AG09319 (cell line): ENCODE results near the gene OR4N2.
"Not testable (repeated sequence)": the region's sequence is repeated elsewhere in the genome, so short reads cannot be mapped to it uniquely, and the experiment has no call there.

Experiments
- DNase-seq: peaks from one replicate; pipeline ENCODE4 v3.0.0-alpha.2; 2010; ENCODE audit warnings: low read depth; ENCODE audit errors: extremely low read depth
- TF ChIP-seq, protein P1 (sequence below): IDR thresholded peaks from 2 replicates; pipeline ENCODE4 v1.5.1; 2011; ENCODE audit warnings: low read depth, mild to moderate bottlenecking, inconsistent platforms, low read length, moderate library complexity

OR4N2 gene, protein sequence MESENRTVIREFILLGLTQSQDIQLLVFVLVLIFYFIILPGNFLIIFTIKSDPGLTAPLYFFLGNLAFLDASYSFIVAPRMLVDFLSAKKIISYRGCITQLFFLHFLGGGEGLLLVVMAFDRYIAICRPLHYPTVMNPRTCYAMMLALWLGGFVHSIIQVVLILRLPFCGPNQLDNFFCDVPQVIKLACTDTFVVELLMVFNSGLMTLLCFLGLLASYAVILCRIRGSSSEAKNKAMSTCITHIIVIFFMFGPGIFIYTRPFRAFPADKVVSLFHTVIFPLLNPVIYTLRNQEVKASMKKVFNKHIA

DNA sequence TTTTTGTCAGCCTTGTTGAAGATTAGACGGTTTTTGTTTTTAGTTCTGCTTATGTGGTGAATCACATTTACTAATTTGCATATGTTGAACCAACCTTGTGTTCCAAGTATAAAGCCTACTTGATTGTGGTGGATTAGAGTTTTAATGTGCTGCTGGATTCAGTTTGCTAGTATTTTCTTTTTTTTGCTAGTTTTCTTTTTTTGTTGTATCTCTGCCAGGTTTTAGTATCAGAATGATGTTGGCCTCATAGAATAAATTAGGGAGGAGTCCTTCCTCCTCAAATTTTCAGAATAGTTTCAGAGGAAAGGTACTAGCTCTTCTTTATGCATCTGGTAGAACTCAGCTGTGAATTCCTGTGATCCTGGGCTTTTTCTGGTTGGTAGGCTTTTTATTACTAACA is at the start of gene OR4N2:
Gene OR4N2, plus strand, starts transcription at position 301 of the 400 bp plus-strand sequence. CDS start 23,679 bp downstream, outside the sequence.
- not testable (repeated sequence) for DNase-seq

DNA sequence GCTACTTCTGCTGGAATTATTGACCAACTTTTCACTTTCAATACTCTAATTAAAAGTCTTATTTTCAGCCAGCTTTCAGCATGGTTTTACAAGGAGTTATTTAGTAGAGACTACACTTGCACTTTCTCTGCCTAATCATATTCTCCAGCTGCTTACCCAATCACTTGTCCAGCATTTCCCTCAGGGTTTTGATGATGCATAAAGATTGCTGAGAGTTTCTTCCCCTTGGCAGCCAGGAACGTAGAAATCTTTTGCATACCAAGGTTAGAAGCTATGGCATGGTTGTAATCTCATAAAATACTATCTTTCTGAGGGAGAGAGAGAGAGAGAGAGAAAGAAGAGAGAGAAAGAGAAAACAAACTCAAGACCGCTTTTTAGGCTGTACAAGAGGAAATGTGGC is 49.4 kb upstream of the OR4N2 start:
- no peak for DNase-seq
- TF ChIP-seq, protein P1, sequence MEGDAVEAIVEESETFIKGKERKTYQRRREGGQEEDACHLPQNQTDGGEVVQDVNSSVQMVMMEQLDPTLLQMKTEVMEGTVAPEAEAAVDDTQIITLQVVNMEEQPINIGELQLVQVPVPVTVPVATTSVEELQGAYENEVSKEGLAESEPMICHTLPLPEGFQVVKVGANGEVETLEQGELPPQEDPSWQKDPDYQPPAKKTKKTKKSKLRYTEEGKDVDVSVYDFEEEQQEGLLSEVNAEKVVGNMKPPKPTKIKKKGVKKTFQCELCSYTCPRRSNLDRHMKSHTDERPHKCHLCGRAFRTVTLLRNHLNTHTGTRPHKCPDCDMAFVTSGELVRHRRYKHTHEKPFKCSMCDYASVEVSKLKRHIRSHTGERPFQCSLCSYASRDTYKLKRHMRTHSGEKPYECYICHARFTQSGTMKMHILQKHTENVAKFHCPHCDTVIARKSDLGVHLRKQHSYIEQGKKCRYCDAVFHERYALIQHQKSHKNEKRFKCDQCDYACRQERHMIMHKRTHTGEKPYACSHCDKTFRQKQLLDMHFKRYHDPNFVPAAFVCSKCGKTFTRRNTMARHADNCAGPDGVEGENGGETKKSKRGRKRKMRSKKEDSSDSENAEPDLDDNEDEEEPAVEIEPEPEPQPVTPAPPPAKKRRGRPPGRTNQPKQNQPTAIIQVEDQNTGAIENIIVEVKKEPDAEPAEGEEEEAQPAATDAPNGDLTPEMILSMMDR: no peak

DNA sequence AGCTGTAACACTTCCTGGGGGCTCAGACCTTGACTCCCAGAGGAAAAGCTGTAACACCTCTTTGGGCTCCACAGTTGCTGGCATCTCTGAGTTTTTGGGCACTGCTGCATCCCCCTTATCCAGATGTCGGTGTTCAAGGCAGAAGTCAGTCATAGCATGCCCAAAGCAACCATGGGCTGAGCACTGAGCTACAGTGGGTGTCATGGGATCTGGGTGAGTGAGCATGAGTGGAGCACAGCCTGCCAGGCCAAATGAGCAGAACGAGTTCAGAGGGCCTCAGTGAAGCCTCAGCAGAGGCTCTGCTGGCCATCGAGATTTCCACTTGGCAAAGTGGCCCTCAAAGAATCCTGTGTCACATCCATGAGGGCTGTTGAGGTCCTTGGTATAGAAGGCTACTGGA is 32.1 kb upstream of the OR4N2 start:
- not testable (repeated sequence) for DNase-seq

DNA sequence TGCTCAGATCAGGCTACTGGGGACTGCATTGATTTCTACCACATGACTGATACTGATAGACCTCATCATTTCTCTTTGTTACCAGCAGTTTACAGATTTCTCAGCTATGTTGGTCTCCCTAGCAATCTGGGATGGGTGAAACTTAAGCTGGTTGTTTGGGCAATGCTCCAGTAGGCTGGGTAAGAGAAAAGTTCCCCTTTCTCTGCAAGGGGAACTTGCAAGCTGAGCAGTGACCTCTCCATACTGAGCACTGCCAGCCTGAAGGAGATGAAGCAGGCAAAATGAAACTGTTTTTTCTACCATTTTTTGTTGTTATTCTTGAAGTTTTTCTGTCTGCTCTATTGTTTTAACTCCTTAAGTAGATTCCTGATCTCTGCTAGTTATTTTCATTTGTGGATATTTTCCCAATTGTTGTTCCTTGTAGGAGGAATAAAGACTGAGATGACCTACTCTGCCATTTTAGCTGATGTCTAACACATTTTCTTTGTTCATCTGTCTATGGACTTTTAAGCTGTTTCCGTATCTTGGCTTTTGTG is 31.6 kb upstream of the OR4N2 start:
- TF ChIP-seq, protein P1: no peak
- DNase-seq: no peak

DNA sequence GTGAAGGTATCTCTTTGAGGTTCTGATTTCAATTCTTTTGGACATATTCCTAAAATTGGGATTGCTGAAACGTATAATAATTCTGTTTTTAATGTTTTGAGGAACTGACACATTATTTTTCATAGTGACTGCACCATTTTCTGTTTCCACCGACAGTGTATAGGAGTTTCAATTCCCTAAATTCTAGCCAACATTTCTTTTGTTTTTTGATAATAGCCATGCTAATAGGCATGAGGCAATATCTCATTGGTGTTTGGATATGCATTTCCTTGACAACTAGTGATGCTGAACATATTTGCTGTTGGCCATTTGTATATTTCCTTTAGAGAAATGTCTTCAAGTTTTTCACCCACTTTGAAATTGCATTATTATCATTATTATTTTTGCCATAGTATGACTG is 31.1 kb upstream of the OR4N2 start:
- DNase-seq: not testable (repeated sequence)

DNA sequence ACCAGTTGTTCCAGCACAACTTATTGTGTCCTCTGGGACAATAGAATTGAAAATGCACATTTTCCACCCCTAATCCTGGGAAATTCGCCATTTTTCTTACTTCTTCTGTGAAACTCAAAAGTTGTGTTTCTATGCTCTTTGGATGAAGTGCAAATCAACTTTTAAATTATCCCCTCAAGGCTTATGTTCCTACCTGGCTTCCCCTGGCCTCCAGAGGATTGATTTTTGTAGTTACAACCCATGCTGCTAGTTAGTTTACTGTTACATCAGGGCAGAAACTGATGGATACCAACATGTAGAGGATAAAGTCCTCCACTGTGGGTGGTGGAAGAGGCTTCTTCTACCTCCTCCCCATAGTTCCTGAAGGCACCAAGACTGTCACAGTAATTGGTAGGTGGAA is 30.4 kb upstream of the OR4N2 start, which contains the start of gene OR4M1:
Gene OR4M1, plus strand, starts transcription at position 301 of the 400 bp plus-strand sequence. CDS start 6,819 bp downstream, outside the sequence.
- not testable (repeated sequence) for DNase-seq

DNA sequence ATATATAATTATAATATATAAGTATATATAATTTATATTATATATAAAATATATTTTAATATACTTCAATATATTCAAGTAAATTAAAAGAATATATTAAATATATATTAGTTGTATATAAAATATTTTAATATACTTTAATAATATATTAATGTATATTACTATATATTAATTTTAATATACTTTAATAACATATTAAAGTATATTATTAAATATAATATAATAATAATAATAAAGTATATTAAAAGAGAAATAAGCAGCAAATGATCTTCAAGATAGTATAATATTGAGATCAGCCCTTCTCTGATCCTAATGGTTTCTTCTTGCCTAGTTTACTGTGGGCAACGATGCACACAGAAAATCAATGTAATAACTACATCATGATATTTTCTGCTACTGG is 28.0 kb upstream of the OR4N2 start:
- TF ChIP-seq, protein P1: no peak
- no peak for DNase-seq

DNA sequence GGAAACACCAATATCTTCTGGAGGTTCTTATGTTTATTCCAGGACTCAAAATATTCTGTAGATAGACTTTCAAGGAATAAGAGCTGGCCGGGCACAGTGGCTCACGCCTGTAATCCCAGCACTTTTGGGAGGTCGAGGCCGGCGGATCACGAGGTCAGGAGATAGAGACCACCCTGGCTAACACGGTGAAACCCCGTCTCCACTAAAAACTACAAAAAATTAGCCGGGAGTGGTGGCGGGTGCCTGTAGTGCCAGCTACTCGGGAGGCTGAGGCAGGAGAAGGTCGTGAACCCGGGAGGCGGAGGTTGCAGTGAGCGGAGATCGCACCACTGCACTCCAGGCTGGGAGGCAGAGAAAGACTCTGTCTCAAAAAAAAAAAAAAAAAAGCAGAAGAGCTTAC is 17.7 kb upstream of the OR4N2 start:
- not testable (repeated sequence) for DNase-seq

DNA sequence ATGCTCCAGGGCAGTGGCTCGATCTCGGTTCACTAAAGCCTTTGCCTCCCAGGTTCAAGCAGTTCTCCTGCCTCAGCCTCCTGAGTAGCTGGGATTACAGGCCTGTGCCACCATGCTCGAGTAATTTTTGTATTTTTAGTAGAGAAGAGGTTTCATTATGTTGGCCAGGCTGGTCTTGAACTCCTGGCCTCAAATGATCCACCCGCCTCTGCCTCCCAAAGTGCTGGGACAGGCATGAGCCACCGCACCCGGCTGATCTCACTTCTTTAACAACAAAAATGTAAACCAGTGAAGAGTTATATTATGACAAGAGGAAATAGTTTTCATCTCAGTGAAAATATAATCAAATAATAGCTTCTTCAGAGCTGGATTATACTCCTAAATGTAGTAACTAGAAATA is 16.3 kb upstream of the OR4N2 start:
- DNase-seq: not testable (repeated sequence)

DNA sequence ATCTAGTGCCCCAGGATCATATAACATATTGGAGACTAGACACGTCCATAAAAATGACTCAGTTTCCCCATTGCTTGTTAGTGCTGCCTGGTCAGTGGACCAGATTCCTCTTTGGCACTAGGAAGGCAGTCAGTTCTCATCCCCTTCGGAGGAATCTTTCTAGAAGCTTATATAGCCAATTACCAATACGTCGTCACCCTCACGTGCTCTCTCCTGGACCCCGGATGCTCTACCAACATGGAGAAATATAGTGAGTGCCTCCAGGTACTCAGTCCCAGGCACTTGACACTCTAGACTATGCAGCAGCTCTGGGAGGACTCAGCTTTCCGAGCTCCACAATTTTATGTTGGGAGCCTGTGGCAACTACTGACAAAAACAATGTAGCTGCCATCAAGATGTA is 15.4 kb upstream of the OR4N2 start:
- DNase-seq: not testable (repeated sequence)

DNA sequence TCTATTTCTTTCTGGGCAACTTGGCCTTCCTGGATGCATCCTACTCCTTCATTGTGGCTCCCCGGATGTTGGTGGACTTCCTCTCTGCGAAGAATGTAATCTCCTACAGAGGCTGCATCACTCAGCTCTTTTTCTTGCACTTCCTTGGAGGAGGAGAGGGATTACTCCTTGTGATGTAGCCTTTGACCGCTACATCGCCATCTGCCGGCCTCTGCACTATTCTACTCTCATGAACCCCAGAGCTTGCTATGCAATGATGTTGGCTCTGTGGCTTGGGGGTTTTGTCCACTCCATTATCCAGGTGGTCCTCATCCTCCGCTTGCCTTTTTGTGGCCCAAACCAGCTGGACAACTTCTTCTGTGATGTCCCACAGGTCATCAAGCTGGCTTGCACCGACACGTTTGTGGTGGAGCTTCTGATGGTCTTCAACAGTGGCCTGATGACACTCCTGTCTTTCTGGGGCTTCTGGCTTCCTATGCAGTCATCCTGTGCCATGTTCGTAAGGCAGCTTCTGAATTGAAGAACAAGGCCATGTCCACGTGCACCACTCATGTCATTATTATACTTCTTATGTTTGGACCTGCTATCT is 7.0 kb upstream of the OR4N2 start:
- DNase-seq: not testable (repeated sequence)

DNA sequence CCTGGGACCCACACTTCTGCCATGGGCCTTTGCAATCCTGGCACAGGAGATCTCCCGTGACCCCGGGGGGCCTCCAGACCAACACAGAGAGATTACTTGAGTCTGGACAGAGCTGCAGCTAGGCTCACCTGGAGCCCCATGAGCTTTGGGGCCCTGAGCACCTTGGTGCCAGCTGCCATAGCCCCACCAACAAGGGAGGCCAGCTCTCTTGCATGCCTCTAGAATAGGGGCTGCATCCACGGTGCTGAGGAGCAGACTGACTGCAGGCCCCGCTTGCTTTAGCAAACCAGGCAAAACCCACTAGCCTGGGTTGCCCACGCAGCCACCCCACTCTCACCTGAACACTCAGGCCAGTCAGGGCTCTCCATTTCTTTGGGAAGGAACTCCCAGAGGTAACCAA is 3.7 kb upstream of the OR4N2 start:
- no peak for DNase-seq
- TF ChIP-seq, protein P1: no peak
